Left ventricle myocardium superior (tissue), 1 donor: ENCODE results near the gene PRR23E. TPM values are rescaled to one million over a fixed set of nuclear protein-coding genes. Genes with fewer than 3 reads are reported as not detected.

Experiments used
- ATAC-seq: fragments of 200-7000 bp; cut with Tn5 transposase; one replicate; pipeline ENCODE4 v1.9.1; 2020; ENCODE audit warnings: mild to moderate bottlenecking, moderate library complexity
- DNase-seq: peaks from one replicate; pipeline ENCODE4 v3.0.0-alpha.2; 2020
- intact Hi-C: fragments of 100-400 bp; cut with micrococcal nuclease; formaldehyde crosslinking; loops from one replicate; pipeline ENCODE4 v1.11.0; 2022
- total RNA-seq: library from RNA; stranded (reverse); fragmentation: NEBNext Ultra II Directional; extraction: Animal tissue kit (Norgen Biotek cat#: 25700); gene quantifications from one replicate; pipeline ENCODE4 v1.2.1, GENCODE V29; 2021
- donor health status: DM: no; HTN: yes; CAD: no; lungs with severe emphysema.

Gene PRR23E
- total RNA-seq, 1 donor from 2014 or later, result not detected

DNA sequence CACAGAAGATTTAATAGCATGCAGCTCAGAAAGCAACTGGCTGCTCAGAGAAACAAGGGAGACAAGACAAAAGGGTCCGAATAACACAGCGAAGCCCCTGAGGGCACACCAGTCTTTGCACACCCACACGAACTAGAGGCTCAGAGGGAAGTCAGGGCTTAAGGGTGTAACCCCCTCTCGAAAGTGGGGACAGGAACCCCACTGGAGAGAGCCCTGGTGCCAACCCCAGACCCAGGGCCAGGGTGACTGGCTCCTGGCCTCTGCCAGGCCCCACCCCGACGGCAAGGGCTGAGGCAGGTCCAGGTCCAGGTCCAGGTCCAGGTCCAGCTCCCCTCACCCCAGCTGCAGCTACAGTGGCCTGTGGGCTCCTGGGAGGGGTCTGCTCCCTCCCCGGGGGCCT is 10.5 kb upstream of the PRR23E start:
- intact Hi-C loops, result no loop called here
- DNase-seq, result no peak
- ATAC-seq, result no peak

DNA sequence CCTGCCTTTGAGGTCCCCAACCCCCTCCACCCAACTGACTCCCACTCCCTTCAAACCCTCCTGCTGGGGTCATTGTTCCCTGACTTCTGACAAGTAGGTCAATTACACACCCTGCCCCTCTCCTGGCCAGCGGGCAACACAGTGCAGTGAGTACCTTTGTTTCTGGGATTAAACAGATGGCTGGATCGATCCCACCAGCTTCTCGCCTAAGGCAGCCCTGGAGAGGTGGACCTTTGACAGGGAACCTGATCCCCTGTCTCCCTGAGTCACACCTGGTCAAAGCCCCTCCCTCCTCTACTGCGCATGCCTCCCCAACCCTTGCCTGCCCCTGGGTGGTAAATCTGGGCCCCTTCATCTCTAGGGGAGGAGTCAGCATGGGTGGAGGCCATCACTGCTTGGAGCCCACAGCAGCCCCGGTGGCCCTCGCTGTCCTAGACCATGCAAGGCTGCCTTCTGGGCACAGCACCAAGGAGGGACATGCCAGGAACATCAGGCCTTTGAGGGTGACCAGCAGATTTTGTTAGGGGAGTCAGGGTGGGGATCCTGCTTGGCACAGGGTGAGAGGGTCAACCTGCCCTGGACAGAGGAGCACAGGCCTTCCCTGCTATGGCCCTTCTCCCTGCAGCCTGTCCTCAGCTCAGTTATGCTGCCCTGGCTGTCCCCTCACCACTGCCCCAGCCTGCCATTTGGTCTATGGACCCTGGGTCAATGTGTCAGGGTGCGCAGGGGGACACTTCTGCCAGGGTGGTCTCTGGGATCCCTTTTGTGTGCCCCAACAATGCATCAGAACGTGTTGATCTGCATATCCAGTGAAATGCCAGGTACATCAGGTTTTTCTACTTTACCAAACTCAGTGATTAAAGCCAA is 9.8 kb upstream of the PRR23E start:
- intact Hi-C loops, result no loop called here
- no peak for ATAC-seq
- no peak for DNase-seq

DNA sequence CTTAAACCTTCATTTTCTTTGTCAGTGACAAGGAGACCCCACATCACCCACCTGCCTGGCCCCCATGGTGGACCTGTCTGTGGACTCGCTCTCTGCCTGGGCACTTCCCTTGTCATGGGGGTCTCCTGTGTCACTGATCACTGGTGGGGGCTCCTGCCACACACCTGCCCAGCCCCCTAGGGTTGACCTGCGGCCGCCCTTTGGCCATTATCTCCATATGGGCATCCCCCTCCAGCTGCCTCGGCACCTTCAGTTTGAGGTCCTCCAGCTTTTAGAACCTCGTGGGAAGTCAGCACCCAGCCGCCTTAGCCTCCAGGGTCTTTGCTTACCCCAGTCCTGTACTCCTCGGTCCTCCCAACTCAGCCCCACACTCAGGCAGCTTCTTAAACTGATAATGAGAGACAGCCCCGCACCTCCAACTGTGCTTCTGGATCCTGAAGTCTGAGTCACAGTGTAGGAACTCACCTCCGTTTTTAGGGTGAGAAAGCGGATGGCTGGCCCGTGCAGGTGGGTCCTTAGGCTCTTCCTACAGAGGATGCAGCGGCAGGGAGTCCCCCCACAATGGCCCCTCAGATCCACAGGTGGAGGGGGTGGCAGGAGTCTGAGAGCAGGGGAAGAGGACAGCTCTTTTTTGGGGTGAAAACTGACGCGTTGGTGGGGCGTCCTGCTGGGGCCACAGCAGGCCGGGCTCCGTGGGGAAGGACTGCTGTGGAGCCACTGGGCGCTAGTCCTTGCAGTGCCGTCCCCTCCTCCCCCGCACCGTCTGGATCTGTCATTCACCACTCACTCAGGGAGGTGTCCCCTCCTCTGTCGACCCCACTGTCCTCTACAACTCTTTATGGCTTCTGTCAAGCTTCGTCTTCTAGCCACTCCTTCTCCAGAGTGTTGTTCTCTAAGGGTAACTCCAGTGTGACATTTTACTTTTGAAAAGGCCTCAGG is 8.7 kb upstream of the PRR23E start:
- no peak for ATAC-seq
- intact Hi-C loops, result no loop called here
- no peak for DNase-seq

DNA sequence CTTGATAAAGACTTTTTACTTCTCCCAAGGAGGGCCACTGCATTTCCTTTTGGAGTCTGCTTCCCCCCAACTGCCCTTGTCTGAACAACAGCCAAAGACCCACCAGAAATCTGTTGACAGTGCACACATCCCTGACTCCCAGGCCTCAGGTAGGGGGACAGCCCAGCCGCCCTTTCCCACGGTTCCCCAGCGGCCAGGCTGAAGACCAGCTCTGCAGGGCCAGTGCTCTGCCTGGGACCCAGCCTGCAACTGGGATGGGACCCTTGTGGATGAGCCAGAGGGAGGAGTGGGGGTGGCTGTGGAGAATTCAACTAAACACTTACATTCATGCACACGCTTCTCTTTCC is 8.1 kb upstream of the PRR23E start:
- no peak for ATAC-seq
- intact Hi-C loops, result no loop called here
- no peak for DNase-seq

DNA sequence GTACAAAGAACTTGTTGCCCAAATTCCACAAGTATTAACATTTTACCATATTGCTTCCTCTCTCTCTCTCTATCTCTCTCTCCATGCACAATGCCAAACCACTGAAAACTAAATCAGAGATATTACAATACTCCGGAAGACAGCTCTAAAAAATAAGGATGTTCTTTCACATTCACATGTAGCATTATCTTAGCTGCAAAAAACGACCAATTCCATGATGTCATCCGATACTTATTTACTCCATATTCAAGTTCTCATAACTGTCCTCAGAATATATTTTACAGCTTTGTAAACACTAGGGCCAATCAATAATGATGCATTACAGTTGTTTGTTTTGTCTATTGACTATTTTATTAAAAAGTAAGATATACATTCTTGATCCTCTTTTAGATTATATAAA is 7.7 kb upstream of the PRR23E start:
- DNase-seq, result no peak
- ATAC-seq, result no peak
- intact Hi-C loops, result no loop called here

DNA sequence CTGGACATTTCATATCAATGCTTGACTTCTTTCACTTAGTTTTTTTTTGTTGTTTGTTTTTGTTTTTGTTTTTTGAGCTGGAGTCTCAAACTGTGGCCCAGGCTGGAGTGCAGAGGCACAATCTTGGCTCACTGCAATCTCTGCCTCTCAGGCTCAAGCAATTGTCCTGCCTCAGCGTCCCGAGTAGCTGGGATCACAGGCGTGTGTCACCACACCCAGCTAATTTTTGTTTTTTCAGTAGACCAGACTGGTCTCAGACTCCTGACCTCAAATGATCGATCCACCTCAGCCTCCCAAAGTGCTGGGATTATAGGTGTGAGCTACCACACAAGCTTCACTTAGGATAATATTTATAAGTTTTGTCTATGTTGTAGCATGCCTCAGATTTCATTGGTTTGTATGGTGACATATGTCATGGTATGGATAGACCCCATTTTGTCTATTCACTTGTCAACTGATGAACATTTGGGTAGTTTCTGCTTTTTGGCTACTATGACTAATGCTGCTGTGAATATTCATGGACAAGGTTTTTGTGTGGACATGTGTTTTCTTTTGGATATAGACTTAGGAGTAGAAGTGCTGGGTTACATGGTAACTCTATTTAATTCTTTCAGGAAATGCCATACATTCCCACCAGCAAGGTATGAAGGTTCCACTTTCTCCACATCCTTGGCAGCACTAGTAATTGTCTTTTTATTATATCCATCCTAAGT is 6.8 kb upstream of the PRR23E start:
- no peak for ATAC-seq

DNA sequence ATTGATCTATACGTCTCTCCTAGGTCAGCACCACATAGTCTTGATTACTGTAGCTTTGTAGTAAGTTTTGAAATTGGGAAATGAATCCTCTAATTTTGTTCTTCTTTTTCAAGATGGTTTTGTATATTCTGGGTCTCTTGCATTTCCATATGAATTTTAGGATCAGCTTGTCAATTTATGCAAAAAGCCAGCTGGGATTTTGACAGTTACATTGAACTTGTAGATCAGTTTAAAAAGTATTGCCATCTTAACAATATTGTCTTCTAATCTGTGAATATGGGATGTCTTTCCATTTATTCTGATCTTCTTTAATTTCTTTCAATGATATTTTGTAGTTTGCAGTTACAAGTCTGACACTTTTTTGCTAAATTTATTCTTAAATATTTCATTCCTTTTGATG is 5.6 kb upstream of the PRR23E start:
- no peak for ATAC-seq
- intact Hi-C loops, result no loop called here
- no peak for DNase-seq

More for the DNA sequence above, 6.8 kb upstream of the PRR23E start:
- intact Hi-C loops, result no loop called here
- no peak for DNase-seq

DNA sequence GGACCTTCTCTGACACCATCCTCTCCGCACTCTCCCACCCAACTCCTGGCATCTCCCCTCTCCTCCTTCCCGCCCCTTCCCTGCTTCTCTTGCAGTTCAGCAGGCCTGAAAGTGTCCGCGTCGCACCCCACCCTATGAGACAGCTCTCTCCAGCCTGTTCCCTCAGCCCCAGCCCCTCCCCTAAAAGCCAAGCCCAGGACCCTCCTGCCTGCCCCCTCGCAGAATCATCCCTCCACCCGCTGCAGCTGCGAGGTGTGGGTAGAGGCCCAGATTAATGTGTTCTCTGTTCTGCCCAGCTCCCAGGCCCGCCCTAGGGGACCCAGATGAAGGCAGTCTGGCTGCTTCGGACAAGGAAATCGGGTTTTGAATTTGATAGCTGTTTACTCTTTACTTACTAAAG is 410 bp downstream of the PRR23E start:
- DNase-seq, result no peak
- intact Hi-C loops, result no loop called here

DNA sequence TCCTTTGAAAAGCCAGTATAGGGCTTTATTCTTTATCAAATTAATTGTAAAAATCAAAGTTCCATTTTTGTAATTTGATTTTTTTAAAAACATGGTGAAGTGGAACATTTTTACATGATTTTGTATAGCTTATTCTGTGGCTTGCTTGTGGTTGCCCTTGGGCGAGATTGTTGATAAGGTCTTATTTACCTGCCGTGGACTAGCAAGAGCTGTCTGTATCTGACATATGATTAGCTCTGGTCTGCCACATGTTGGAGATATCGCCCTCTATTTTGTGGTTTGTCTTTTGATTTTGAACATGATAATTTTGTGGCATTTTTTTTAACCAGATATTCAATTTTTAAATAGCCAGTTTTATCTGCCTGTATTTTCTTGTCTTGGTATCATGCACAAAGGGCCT is 844 bp downstream of the PRR23E start:
- no peak for DNase-seq
- intact Hi-C loops, result no loop called here
- ATAC-seq, result no peak

More for the DNA sequence above, 410 bp downstream of the PRR23E start:
- no peak for ATAC-seq

DNA sequence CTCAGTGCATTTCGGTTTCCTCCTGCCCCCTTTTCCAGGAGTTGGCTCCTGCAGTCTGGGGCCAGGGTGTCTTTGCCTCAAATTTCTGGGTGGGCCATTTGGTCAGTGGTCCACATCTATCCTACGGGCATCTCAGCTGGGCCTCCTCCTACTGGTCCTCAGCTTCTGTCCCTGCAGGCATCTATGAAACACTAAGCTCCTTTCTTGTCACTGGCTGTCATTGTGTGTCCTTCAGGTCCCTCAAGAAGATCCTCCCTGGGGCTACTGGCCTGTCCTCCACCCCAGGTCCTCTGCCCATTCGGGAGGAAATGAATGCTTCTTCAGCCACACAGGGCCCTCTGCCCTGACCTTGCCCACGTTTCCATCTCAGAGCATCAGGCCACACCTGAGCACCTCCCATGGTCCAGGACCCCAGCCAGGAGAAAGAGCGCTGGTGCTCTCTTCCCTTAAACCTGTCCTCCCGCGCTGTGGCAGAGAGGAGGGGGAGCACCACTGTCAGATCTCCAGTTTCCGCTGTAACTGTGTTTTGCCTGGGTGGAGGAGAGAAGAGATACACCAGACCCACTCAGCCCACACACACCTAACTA is 1.8 kb downstream of the PRR23E start:
- ATAC-seq (no peak), DNase-seq (no peak)
- intact Hi-C loops, result no loop called here

DNA sequence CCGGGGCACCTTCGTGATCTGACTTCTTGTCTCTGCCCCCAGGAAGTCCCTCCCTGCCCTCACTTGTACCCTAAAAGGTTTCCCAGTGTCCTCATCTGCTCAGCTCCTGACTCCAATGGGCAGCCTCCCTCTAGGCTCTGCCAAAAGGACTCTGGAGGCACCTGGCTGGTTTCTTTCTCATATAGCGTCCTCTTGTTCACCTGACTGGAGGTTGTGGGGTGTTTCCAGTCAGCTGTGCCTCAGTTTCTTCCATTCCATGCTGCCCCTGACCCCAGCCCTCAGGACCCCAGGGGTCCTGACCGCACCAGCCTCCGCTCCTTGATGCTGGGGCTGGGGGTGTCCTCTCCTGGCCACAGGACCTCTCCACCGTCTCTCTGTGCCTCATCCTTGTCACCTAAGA is 2.5 kb downstream of the PRR23E start:
- DNase-seq, result no peak
- intact Hi-C loops, result no loop called here
- no peak for ATAC-seq

DNA sequence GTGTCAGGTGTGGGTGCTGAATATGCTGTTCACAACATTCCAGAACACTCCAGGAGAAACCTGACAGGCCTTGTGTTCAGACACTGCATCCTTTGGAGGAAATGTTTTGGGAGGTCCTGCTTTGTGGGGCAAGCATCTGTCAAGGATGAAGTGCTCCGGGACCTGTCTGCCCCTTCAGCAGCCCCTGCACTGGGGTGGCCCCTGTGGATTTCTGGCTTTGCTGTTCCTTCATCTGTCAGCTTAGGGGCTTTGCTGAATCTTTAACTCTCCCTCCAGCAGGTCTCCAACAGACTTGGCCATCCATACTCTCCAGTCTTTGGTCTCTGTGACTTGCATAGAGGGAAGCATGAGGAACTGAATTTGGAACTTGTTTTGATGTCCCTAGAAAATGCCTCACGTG is 3.1 kb downstream of the PRR23E start:
- ATAC-seq, result no peak
- intact Hi-C loops, result no loop called here
- no peak for DNase-seq

DNA sequence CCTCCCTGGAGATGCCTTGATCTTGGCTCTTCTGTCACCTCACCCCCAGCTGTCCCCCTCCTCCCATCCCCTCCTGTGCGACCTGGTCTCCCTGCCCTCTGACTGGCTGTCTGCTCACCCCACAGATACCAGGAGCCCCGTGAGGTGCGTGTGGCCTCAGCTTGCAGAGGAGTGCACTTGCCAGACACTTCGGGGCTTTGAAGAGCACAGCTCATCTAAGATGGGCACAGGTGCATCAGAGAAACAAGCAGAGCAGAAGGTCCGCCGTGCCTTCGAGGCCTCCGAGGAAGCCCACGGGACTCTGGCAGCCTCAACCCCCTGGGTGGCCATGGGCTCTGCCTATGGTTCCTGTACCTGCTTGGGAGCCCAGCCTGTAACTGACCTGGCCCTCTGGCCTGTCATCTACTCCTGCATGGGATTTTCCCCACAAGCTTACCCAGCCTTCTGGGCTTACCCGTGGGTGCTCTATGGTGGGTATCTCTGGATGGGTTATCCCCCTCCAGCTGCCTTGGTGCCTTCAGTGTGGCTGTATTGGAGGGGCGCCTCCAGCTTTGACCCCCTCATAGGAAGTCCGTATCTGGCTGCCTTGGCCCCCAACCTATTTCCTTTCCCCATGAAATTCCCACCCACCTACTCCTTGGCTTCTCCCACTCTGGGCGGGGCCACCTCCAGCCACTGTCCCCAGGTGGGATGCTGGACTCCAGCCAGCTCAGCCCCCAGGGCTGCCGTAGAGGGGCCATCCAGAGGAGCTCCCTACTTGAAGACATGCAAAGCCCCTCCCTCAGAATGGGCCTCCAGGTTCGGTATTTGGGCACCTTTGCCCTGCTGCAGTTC is 3.8 kb downstream of the PRR23E start:
- intact Hi-C loops, result no loop called here
- ATAC-seq, result no peak
- no peak for DNase-seq

DNA sequence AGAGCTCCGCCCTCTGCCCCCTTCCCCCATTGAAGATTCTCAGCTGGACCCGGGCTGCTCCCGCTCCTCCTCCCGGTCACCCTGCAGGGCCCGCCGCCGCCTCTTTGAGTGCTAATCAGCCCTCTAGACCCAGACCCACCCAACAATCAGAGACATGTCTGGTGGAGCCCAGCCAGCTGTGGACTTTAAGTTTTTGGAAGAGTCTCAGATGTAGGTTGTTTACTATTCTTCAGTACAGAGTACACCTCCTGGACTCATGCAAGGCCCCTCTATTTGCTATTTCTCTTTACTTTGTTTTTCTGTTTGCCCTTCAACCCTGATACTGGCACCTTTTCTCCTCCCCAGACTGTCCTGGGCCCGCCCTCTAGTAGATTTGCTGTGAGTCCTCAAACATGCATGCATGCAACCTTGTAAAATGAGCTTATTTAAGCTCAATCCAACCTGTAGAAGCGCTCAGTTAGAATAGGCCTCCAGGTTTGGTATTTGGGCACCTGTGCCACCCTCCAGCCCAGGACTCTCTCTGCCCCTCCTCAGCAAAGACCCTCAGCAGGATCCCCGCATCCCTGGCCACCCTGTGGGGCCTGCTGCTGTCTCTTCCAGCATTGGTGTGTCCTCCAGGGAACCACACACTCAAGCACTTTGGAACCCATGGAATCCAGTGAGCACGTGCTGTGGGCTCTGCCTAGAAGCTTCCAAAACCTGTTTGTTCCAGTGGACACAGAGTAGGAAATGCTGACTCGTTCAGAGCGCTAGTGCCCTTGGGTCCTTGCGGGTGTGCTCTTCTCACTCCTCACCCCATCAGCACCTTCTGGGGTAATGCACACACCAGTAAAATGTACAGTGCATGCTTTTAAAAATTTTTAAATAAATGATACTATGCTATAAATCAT is 4.6 kb downstream of the PRR23E start:
- ATAC-seq (no peak), DNase-seq (no peak)
- intact Hi-C loops, result no loop called here

DNA sequence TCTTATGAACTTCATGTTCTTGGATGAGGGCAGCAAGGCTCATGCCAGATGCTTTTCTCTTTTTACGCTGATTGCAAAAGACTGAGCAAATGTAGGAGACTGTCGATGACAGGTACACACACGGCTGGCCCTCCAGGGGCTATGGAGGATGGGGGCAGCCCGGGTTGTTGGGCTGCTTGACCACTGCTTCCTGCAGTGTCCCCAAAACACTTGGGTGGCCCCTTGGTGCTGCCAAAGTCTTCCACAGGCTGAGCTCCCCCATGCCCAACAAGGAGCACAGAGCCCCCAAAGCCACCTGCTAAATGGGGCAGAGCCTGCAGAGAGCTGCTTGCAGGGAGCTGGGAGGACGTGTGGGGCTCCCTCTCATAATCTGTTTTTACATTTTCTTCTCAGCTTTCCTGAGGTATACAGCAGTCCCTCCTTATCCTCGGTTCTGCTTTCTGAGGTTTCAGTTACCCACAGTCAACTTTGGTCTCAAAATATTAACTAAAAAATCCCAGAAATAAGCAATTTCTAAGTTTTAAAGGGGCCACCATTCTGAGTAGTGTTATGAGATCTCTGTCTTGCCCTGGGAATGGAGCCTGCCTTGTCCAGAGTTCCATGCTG is 7.3 kb downstream of the PRR23E start:
- intact Hi-C loops, result no loop called here
- DNase-seq, result no peak
- no peak for ATAC-seq

DNA sequence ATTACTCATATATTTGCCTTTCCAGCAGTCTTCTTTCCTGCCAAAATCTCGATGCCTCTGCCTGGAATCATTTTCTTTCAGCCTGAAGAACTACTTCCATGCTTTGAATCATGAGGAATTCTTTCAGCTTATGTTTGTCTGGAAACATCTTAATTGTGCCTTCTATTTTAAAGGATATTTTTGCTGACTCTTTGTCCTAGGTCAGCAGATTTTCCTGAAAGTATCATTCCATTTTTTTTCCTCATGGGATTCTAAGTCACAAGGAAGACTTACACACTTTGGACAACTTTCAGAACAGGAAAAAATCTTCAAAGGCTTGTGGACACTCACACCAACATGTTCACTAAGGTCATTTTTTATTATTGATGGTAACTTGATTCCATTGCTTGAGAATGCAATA is 10.1 kb downstream of the PRR23E start:
- DNase-seq, result no peak
- intact Hi-C loops, result no loop called here
- no peak for ATAC-seq

DNA sequence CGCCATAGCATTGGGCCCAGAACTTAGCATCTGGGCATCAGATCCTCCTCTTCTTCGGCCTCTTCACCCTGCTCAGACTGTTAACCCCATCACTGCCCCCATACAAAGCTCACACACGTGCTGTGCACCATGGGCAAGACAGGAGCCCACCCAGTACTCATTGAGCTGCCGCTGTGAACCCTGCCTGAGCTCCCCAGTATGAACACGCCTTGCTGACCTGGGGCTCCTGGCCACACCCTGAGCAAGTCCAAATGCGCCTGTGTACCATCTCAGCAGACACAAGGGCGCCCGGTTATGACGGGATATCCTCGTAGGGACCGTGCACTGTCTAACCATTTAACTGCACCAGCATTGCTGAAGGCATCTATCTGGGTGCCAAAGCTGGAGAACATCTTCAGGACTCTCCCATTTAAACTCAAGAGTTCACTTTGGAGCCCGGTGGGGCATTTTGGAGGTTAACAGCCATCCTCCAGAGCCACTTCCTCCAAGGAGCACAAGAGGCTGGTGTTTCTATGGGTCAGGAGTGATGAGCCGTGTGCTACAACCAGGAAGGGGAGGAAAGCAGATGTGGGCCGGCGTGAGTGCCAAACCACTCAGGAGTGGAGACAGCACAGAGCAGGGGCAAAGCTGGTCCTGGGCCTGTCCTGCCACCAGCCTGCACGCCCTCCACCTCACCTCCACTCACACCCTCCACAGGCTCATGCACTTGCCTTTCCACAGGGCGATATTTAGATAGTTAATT is 12.1 kb downstream of the PRR23E start:
- DNase-seq (no peak), ATAC-seq (no peak)
- intact Hi-C loops, result no loop called here
